OCI-LY7 (cell line): ENCODE results near the gene DPH7.

Experiments used
- CTCF ChIP-seq: fragments of 200-600 bp; sonication (generic); conservative IDR thresholded peaks from 2 replicates; pipeline ENCODE4 v1.5.1; 2014; ENCODE audit warnings: mild to moderate bottlenecking, antibody characterized with exemption, low read length, moderate library complexity, mixed read lengths
- EZH2phosphoT487 ChIP-seq: fragments of 200-600 bp; sonication (generic); IDR thresholded peaks from 2 replicates; pipeline ENCODE4 v1.6.1; 2018; ENCODE audit warnings: low read depth, borderline replicate concordance, mild to moderate bottlenecking, mixed run types, antibody characterized with exemption, low read length, moderate library complexity, mixed read lengths

GRCh38 chr9:137589441-137590122, 10.9 kb upstream of the DPH7 start:
- TF ChIP-seq CTCF, result 0 out of 2 replicates have a peak, but pooled peaks have one; percentile 13
- no peak for TF ChIP-seq EZH2phosphoT487
